Transverse colon (tissue), 4 donors: ENCODE measurements around the gene NHLH1.

Experiments used
- POLR2AphosphoS5 ChIP-seq, 3 donors: sonication (generic); formaldehyde crosslinking; IDR thresholded peaks; one replicate each; pipeline ENCODE4 v1.6.1; 2016; ENCODE audit warnings: antibody characterized with exemption in 3 of 3
- TF ChIP-seq, protein P1 (sequence below), 5 experiments: fragments of 200-600 bp in 3 of 5; fragments of 450-650 bp in 2 of 5; sonication (generic) in 3 of 5; IDR thresholded peaks; 1 replicate in 2 of 5; 2 replicates in 3 of 5; pipeline ENCODE4 v1.5.1; 2016 to 2017; ENCODE audit warnings: antibody characterized with exemption in 5 of 5, inconsistent platforms in 3 of 5, mild to moderate bottlenecking in 2 of 5, moderate library complexity in 1 of 5

DNA sequence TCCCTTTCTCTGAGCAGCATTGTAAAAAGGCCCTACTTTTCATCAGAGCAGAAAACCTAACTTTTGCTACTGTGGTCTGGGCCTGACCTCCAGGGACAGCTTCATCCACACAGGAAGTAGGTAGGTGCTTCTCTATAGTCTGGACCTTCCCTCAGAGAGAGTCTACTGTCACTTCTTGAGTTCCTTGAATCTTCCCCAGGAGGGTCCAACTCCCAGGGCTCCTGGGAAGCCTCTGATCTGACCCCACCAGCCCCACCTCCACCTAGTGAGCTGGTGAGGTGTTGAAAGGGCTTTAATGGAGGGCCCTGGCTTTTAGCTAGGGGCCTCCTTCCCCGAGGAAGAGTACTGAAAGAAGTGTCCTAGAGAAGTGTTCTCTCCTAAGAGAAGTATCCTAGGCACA, 30.8 kb downstream of the NHLH1 start:
- TF ChIP-seq, protein P1, sequence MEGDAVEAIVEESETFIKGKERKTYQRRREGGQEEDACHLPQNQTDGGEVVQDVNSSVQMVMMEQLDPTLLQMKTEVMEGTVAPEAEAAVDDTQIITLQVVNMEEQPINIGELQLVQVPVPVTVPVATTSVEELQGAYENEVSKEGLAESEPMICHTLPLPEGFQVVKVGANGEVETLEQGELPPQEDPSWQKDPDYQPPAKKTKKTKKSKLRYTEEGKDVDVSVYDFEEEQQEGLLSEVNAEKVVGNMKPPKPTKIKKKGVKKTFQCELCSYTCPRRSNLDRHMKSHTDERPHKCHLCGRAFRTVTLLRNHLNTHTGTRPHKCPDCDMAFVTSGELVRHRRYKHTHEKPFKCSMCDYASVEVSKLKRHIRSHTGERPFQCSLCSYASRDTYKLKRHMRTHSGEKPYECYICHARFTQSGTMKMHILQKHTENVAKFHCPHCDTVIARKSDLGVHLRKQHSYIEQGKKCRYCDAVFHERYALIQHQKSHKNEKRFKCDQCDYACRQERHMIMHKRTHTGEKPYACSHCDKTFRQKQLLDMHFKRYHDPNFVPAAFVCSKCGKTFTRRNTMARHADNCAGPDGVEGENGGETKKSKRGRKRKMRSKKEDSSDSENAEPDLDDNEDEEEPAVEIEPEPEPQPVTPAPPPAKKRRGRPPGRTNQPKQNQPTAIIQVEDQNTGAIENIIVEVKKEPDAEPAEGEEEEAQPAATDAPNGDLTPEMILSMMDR (IDR thresholded peaks at IDR 0.05): no peak
- no peak for TF ChIP-seq POLR2AphosphoS5 (IDR thresholded peaks at IDR 0.05)
